HEK293 (cell line): ENCODE measurements around the gene PSTPIP1.

ENCODE experiments used
- GLIS2 ChIP-seq: fragments of 450-650 bp; formaldehyde crosslinking; IDR thresholded peaks from 2 replicates; pipeline ENCODE4 v1.5.1; 2016; ENCODE audit warnings: missing biosample characterization, missing genetic modification characterization
- IKZF3 ChIP-seq: fragments of 450-650 bp; IDR thresholded peaks from 2 replicates; pipeline ENCODE4 v1.5.0; 2018; ENCODE audit warnings: missing biosample characterization, mild to moderate bottlenecking, missing genetic modification characterization, moderate library complexity
- OVOL3 ChIP-seq: fragments of 450-650 bp; formaldehyde crosslinking; IDR thresholded peaks from 2 replicates; pipeline ENCODE4 v1.5.1; 2016; ENCODE audit warnings: missing biosample characterization, missing genetic modification characterization
- PRDM4 ChIP-seq: fragments of 450-650 bp; formaldehyde crosslinking; IDR thresholded peaks from 2 replicates; pipeline ENCODE4 v1.5.1; 2017; ENCODE audit warnings: missing biosample characterization, missing genetic modification characterization
- TCF7L2 ChIP-seq: IDR thresholded peaks from 2 replicates; pipeline ENCODE4 v1.6.1; 2011; ENCODE audit warnings: low read depth, mild to moderate bottlenecking, inconsistent platforms, low read length, moderate library complexity, borderline replicate concordance
- ZBTB21 ChIP-seq: fragments of 450-650 bp; formaldehyde crosslinking; IDR thresholded peaks from 2 replicates; pipeline ENCODE4 v1.5.1; 2017; ENCODE audit warnings: missing biosample characterization, missing genetic modification characterization
- ZBTB6 ChIP-seq: fragments of 450-650 bp; formaldehyde crosslinking; IDR thresholded peaks from 2 replicates; pipeline ENCODE4 v1.5.1; 2017; ENCODE audit warnings: missing biosample characterization, missing genetic modification characterization
- ZBTB8A ChIP-seq: fragments of 450-650 bp; formaldehyde crosslinking; IDR thresholded peaks from 2 replicates; pipeline ENCODE4 v1.5.1; 2016; ENCODE audit warnings: missing biosample characterization, missing genetic modification characterization
- ZFHX2 ChIP-seq: fragments of 450-650 bp; formaldehyde crosslinking; conservative IDR thresholded peaks from 2 replicates; pipeline ENCODE4 v1.5.1; 2016; ENCODE audit warnings: missing biosample characterization, missing genetic modification characterization
- ZNF155 ChIP-seq: fragments of 450-650 bp; formaldehyde crosslinking; IDR thresholded peaks from 2 replicates; pipeline ENCODE4 v1.5.1; 2016; ENCODE audit warnings: missing biosample characterization, missing genetic modification characterization
- ZNF175 ChIP-seq: fragments of 450-650 bp; formaldehyde crosslinking; IDR thresholded peaks from 2 replicates; pipeline ENCODE4 v1.5.1; 2016; ENCODE audit warnings: missing biosample characterization, missing genetic modification characterization
- ZNF184 ChIP-seq: fragments of 450-650 bp; IDR thresholded peaks from 2 replicates; pipeline ENCODE4 v1.5.1; 2018; ENCODE audit warnings: missing biosample characterization, mild to moderate bottlenecking, missing genetic modification characterization
- ZNF19 ChIP-seq: fragments of 450-650 bp; formaldehyde crosslinking; IDR thresholded peaks from 2 replicates; pipeline ENCODE4; 2016; ENCODE audit warnings: missing biosample characterization, missing genetic modification characterization, low read depth
- ZNF280C ChIP-seq: fragments of 450-650 bp; formaldehyde crosslinking; IDR thresholded peaks from 2 replicates; pipeline ENCODE4 v1.5.1; 2016; ENCODE audit warnings: missing biosample characterization, missing genetic modification characterization
- ZNF473 ChIP-seq: fragments of 450-650 bp; formaldehyde crosslinking; IDR thresholded peaks from 2 replicates; pipeline ENCODE4 v1.5.1; 2017; ENCODE audit warnings: missing biosample characterization, missing genetic modification characterization
- ZNF488 ChIP-seq: fragments of 450-650 bp; formaldehyde crosslinking; IDR thresholded peaks from 2 replicates; pipeline ENCODE4 v1.5.1; 2016; ENCODE audit warnings: missing biosample characterization, missing genetic modification characterization
- ZNF600 ChIP-seq: fragments of 450-650 bp; formaldehyde crosslinking; IDR thresholded peaks from 2 replicates; pipeline ENCODE4 v1.5.1; 2016; ENCODE audit warnings: missing biosample characterization, missing genetic modification characterization
- ZNF670 ChIP-seq: fragments of 450-650 bp; formaldehyde crosslinking; IDR thresholded peaks from 2 replicates; pipeline ENCODE4 v1.5.1; 2016; ENCODE audit warnings: missing biosample characterization, missing genetic modification characterization, low read depth
- ZNF692 ChIP-seq: fragments of 450-650 bp; formaldehyde crosslinking; IDR thresholded peaks from 2 replicates; pipeline ENCODE4 v1.5.1; 2016; ENCODE audit warnings: missing biosample characterization, missing genetic modification characterization
- ZNF704 ChIP-seq: fragments of 450-650 bp; formaldehyde crosslinking; IDR thresholded peaks from 2 replicates; pipeline ENCODE4 v1.5.1; 2016; ENCODE audit warnings: missing biosample characterization, missing genetic modification characterization
- ZNF707 ChIP-seq: fragments of 450-650 bp; formaldehyde crosslinking; IDR thresholded peaks from 2 replicates; pipeline ENCODE4 v1.5.1; 2016; ENCODE audit warnings: missing biosample characterization, missing genetic modification characterization
- ZNF768 ChIP-seq: fragments of 450-650 bp; formaldehyde crosslinking; IDR thresholded peaks from 2 replicates; pipeline ENCODE4 v1.5.1; 2018; ENCODE audit warnings: missing biosample characterization, mild to moderate bottlenecking, missing genetic modification characterization
- ZNF830 ChIP-seq: fragments of 450-650 bp; IDR thresholded peaks from 2 replicates; pipeline ENCODE4 v1.5.0; 2018; ENCODE audit warnings: missing biosample characterization, missing genetic modification characterization, low read depth, mild to moderate bottlenecking, moderate library complexity
- ZSCAN18 ChIP-seq: fragments of 450-650 bp; formaldehyde crosslinking; IDR thresholded peaks from 2 replicates; pipeline ENCODE4 v1.5.1; 2016; ENCODE audit warnings: missing biosample characterization, missing genetic modification characterization

PSTPIP1 gene

GRCh38 chr15:77067691-77068367, 72.9 kb downstream of the PSTPIP1 start (continued):
- TF ChIP-seq OVOL3 (tag by site-specific recombination) = 0 out of 2 replicates have a peak, but pooled peaks have one; percentile 16
- TF ChIP-seq PRDM4 (tag by site-specific recombination) = peak; percentile 11; the same call in 1 of the 2 replicates
- TF ChIP-seq ZNF830 = no peak
- TF ChIP-seq ZNF768 (tag by site-specific recombination) = no peak
- no peak for TF ChIP-seq ZNF184 (tag by site-specific recombination)
- no peak for TF ChIP-seq ZBTB6 (tag by site-specific recombination)
- TF ChIP-seq TCF7L2 = no peak
- TF ChIP-seq ZNF175 (tag by site-specific recombination) = no peak
- no peak for TF ChIP-seq ZBTB21 (tag by site-specific recombination)
- TF ChIP-seq ZNF600 (tag by site-specific recombination) = peak; percentile 56
- no peak for TF ChIP-seq ZFHX2
- peak; percentile 33; the same call in 1 of the 2 replicates for TF ChIP-seq IKZF3 (tag by site-specific recombination)
- TF ChIP-seq ZBTB8A (tag by site-specific recombination) = no peak
- no peak for TF ChIP-seq ZNF704 (tag by site-specific recombination)
- no peak for TF ChIP-seq ZNF692
- TF ChIP-seq ZSCAN18 (tag by site-specific recombination) = no peak
- TF ChIP-seq ZNF473 (tag by site-specific recombination) = no peak
- TF ChIP-seq ZNF155 (tag by site-specific recombination) = no peak
- TF ChIP-seq ZNF670 (tag by site-specific recombination) = no peak
- no peak for TF ChIP-seq ZNF19
- no peak for TF ChIP-seq GLIS2 (tag by site-specific recombination)
- no peak for TF ChIP-seq ZNF707 (tag by site-specific recombination)
- no peak for TF ChIP-seq ZNF488
- no peak for TF ChIP-seq ZNF280C
